ENCODE data around the gene RUNDC3A. TPM values are rescaled to one million over a fixed set of nuclear protein-coding genes. Genes with fewer than 3 reads are reported as not detected.

The RUNDC3A gene
- total and polyA plus RNA-seq, 2 of the 13 experiments (the other 11 are each of a cell fraction or from before 2014, with no cell fraction given), result 0.25 TPM; not detected in 1

DNA sequence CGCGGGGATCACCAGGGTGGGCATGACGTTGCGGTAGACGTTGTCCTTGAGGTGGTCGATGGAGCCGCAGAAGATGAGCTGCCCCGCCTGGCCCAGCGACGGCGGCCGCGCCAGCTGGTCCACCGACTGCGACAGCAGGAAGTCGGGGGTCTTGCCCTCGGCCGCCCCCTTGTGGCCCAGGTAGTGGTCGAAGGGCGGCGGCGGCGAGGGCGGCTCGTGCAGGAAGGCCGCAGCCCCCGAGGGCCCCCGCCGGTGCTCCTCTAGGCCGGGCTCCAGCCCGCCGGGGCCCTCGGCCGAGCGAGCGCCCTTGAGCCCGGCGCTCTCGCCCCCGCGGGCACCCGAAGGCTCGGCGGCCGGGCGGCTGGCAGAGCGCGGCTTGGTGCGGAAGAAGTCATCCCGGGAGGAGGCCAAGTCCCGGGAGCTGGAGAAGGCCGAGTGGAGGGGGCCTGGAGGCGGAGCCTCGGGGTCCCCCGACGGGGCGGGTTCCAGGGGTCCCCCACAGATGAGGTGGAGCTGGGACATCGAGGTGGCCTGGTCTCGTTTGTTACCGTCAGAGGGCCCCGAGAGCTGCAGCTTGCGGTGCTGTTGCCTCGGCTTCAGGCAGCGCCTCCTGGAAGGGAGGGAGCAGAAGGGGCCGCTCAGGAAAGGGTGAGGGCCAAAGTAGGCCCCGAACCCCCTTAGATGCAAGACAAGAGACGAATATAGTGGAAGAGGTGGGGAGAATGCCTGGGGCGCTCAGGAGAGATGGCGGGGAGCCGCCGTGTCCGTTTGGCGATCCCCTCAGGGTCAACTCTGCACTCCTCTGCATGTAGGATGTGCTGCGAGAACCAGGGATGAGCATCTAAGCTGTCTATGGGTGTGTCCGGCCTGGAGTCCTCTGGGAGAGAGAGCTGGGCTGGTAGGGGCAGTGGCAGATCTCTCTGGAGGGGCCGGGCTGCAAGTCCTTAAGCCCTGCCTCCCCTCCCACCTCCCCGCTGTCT, 46.5 kb downstream of the RUNDC3A start (continued):
- TF ChIP-seq NAIF1 (CRISPR knock-in tag; IDR thresholded peaks at IDR 0.05; ENCODE audit: borderline replicate concordance), result no peak
- TF ChIP-seq ZNF331 (CRISPR knock-in tag; IDR thresholded peaks at IDR 0.05), result peak; percentile 59; the same call in 1 of the 2 replicates
- TF ChIP-seq SMYD3 (CRISPR knock-in tag; IDR thresholded peaks at IDR 0.05), result no peak
- TF ChIP-seq PHF21A (CRISPR knock-in tag; IDR thresholded peaks at IDR 0.05), result no peak
- TF ChIP-seq ZNF781 (CRISPR knock-in tag; IDR thresholded peaks at IDR 0.05; ENCODE audit: borderline replicate concordance, not compliant biosample characterization), result no peak
- no peak for TF ChIP-seq YEATS2 (CRISPR knock-in tag; IDR thresholded peaks at IDR 0.05; ENCODE audit: borderline replicate concordance)
- no peak for TF ChIP-seq FOXK2 (IDR thresholded peaks at IDR 0.05)
- TF ChIP-seq, protein P1, sequence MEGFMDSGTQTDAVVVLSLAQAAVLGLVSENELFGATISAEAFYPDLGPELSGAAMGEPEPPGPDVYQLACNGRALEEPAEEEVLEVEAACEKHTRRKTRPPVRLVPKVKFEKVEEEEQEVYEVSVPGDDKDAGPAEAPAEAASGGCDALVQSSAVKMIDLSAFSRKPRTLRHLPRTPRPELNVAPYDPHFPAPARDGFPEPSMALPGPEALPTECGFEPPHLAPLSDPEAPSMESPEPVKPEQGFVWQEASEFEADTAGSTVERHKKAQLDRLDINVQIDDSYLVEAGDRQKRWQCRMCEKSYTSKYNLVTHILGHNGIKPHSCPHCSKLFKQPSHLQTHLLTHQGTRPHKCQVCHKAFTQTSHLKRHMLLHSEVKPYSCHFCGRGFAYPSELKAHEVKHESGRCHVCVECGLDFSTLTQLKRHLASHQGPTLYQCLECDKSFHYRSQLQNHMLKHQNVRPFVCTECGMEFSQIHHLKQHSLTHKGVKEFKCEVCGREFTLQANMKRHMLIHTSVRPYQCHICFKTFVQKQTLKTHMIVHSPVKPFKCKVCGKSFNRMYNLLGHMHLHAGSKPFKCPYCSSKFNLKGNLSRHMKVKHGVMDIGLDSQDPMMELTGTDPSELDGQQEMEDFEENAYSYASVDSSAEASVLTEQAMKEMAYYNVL (CRISPR knock-in tag; IDR thresholded peaks at IDR 0.05; ENCODE audit: borderline replicate concordance), result no peak; the same call in 1 of the 2 replicates
- TF ChIP-seq ARNT2 (CRISPR knock-in tag; IDR thresholded peaks at IDR 0.05; ENCODE audit: low read depth), result peak; percentile 38; the same call in 1 of the 2 replicates
- TF ChIP-seq, protein P2, sequence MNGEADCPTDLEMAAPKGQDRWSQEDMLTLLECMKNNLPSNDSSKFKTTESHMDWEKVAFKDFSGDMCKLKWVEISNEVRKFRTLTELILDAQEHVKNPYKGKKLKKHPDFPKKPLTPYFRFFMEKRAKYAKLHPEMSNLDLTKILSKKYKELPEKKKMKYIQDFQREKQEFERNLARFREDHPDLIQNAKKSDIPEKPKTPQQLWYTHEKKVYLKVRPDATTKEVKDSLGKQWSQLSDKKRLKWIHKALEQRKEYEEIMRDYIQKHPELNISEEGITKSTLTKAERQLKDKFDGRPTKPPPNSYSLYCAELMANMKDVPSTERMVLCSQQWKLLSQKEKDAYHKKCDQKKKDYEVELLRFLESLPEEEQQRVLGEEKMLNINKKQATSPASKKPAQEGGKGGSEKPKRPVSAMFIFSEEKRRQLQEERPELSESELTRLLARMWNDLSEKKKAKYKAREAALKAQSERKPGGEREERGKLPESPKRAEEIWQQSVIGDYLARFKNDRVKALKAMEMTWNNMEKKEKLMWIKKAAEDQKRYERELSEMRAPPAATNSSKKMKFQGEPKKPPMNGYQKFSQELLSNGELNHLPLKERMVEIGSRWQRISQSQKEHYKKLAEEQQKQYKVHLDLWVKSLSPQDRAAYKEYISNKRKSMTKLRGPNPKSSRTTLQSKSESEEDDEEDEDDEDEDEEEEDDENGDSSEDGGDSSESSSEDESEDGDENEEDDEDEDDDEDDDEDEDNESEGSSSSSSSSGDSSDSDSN (CRISPR knock-in tag; IDR thresholded peaks at IDR 0.05), result peak; percentile 83; the same call in 1 of the 2 replicates
- TF ChIP-seq ZNF235 (CRISPR knock-in tag; IDR thresholded peaks at IDR 0.05; ENCODE audit: borderline replicate concordance), result no peak
- no peak for TF ChIP-seq ZNF746 (CRISPR knock-in tag; IDR thresholded peaks at IDR 0.05)
- no peak for TF ChIP-seq RFX1 (IDR thresholded peaks at IDR 0.05)
- no peak for TF ChIP-seq ZNF180 (CRISPR knock-in tag; IDR thresholded peaks at IDR 0.05; ENCODE audit: borderline replicate concordance, low read depth)
- TF ChIP-seq, protein P3, sequence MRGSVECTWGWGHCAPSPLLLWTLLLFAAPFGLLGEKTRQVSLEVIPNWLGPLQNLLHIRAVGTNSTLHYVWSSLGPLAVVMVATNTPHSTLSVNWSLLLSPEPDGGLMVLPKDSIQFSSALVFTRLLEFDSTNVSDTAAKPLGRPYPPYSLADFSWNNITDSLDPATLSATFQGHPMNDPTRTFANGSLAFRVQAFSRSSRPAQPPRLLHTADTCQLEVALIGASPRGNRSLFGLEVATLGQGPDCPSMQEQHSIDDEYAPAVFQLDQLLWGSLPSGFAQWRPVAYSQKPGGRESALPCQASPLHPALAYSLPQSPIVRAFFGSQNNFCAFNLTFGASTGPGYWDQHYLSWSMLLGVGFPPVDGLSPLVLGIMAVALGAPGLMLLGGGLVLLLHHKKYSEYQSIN (CRISPR knock-in tag; IDR thresholded peaks at IDR 0.05; ENCODE audit: borderline replicate concordance), result no peak
- TF ChIP-seq ZBTB1 (CRISPR knock-in tag; IDR thresholded peaks at IDR 0.05; ENCODE audit: borderline replicate concordance), result no peak
- TF ChIP-seq, protein P4, sequence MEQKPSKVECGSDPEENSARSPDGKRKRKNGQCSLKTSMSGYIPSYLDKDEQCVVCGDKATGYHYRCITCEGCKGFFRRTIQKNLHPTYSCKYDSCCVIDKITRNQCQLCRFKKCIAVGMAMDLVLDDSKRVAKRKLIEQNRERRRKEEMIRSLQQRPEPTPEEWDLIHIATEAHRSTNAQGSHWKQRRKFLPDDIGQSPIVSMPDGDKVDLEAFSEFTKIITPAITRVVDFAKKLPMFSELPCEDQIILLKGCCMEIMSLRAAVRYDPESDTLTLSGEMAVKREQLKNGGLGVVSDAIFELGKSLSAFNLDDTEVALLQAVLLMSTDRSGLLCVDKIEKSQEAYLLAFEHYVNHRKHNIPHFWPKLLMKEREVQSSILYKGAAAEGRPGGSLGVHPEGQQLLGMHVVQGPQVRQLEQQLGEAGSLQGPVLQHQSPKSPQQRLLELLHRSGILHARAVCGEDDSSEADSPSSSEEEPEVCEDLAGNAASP (CRISPR knock-in tag; IDR thresholded peaks at IDR 0.05; ENCODE audit: borderline replicate concordance), result peak; percentile 36; the same call in 1 of the 2 replicates
- TF ChIP-seq ZNF563 (CRISPR knock-in tag; IDR thresholded peaks at IDR 0.05), result peak; percentile 7; the same call in 1 of the 2 replicates
- no peak for TF ChIP-seq ZNF782 (CRISPR knock-in tag; IDR thresholded peaks at IDR 0.05; ENCODE audit: borderline replicate concordance)
- TF ChIP-seq HDAC1 (CRISPR knock-in tag; IDR thresholded peaks at IDR 0.05), result peak; percentile 55
- TF ChIP-seq NFKBIZ (CRISPR knock-in tag; IDR thresholded peaks at IDR 0.05), result no peak
- TF ChIP-seq PTBP1 (IDR thresholded peaks at IDR 0.05; ENCODE audit: low read depth, low read length, poor library complexity, severe bottlenecking), result no peak
